Gastroesophageal sphincter (tissue), 4 donors: ENCODE data around the gene LATS2. TPM values are rescaled to one million over a fixed set of nuclear protein-coding genes. Genes with fewer than 3 reads are reported as not detected.
A peak's percentile ranks its signal among the peaks of the same experiment; 100 is the strongest.

Experiments
- ATAC-seq: fragments of 150-250 bp; one replicate; pipeline ENCODE4 v1.9.1; 2016; ENCODE audit warnings: mild to moderate bottlenecking, moderate library complexity
- H3K27ac ChIP-seq, 4 donors: fragments of 200-600 bp; sonication (generic) in 3 of 4; 1 replicate in 3 of 4; 2 replicates in 1 of 4; pipeline ENCODE4 v1.5.1; 2016 to 2019
- H3K27me3 ChIP-seq: fragments of 200-600 bp; sonication (generic); one replicate; pipeline ENCODE4 v1.5.1; 2019
- H3K36me3 ChIP-seq, 2 donors: fragments of 200-600 bp; sonication (generic); one replicate each; pipeline ENCODE4 v1.5.1; 2019; ENCODE audit warnings: control low read depth in 1 of 2
- H3K4me1 ChIP-seq, 3 donors: fragments of 200-600 bp; sonication (generic); 1 replicate in 2 of 3; 2 replicates in 1 of 3; pipeline ENCODE4 v1.5.1; 2016 to 2019; ENCODE audit warnings: control low read depth in 2 of 3
- H3K4me3 ChIP-seq, 2 donors: fragments of 200-600 bp; sonication (generic); one replicate each; pipeline ENCODE4 v1.5.1; 2019; ENCODE audit warnings: mild to moderate bottlenecking in 1 of 2, moderate library complexity in 1 of 2
- H3K9me3 ChIP-seq, 3 donors: fragments of 200-600 bp; sonication (generic); one replicate each; pipeline ENCODE4 v1.5.1; 2017 to 2019; ENCODE audit warnings: control low read depth in 2 of 3
- EP300 ChIP-seq: sonication (generic); formaldehyde crosslinking; IDR thresholded peaks from one replicate; pipeline ENCODE4 v1.6.1; 2017; ENCODE audit warnings: antibody characterized with exemption, mild to moderate bottlenecking
- POLR2A ChIP-seq, 2 donors: fragments of 450-650 bp; IDR thresholded peaks; one replicate each; pipeline ENCODE4 v1.6.1; 2017; ENCODE audit warnings: antibody characterized with exemption in 2 of 2, mild to moderate bottlenecking in 2 of 2, moderate library complexity in 1 of 2
- POLR2AphosphoS5 ChIP-seq: sonication (generic); formaldehyde crosslinking; IDR thresholded peaks from one replicate; pipeline ENCODE4 v1.6.1; 2017; ENCODE audit warnings: antibody characterized with exemption
- WGBS, 2 donors: methylation state at CpG; one replicate each; pipeline ENCODE4 v1.1.5; 2018; ENCODE audit warnings: low coverage in 1 of 2; 5-methylcytosine and 5-hydroxymethylcytosine counted together
- total RNA-seq, 4 donors: library from RNA; depleted of rRNA; stranded (reverse); fragments of >200 nt; gene quantifications; one replicate each; pipeline ENCODE4 v1.1.0, GENCODE V29; 2016
- TF ChIP-seq, protein P1 (sequence below), 4 experiments: fragments of 200-600 bp in 2 of 4; fragments of 450-650 bp in 2 of 4; sonication (generic) in 1 of 4; IDR thresholded peaks; one replicate each; pipeline ENCODE4 v1.5.1; 2017 to 2019; ENCODE audit warnings: antibody characterized with exemption in 4 of 4, mild to moderate bottlenecking in 2 of 4, moderate library complexity in 2 of 4

The LATS2 gene
- total RNA-seq, 4 donors from 2014 or later: 42.2 to 95.4 (median 56.5) TPM

DNA sequence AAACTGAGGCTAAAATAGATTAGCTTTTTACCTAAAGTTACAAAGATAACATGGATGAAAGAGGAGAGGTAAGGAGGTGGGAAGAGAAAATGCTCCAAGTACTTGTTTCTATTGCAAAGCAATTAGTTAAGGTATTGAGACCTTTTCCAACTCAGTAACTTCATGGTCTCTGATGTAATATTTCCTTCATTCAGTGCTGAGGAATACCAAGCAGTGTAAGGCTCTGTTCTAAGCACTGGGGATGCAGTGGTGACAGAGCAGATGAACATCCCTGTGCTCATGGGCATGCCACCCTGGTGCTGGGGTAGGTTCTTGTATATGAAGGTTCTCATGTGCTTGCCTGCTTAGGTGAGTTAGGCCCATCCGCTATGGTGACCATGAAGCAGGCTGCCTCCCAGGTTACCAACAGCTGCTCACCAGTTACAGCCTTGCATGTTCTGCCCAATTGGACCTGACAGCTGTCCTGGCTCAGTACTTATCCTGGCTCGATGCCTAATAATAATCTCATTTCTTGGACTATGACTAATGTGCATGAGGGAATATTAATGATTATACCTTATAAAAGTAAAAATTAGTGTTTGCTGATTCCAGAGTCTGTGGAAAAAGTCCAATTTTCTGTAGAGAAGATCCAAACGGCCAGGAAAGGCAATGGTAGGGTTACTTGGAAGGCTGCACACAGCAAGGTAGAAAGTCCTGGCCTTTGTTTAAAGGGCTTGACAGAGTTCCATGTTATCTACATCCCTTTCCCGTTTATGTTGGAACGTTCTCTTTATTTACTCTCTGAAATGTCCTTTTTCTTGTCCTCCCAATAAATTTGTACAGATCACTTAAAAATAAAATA is 48.3 kb downstream of the LATS2 start:
- peaks cover 17 to 96% (median 67%) of the 10 kb centered on the region in 3 donors for H3K4me1 ChIP-seq
- H3K27ac ChIP-seq: peak overlapping the region in 3 of 4 donors; percentile 64 to 83 (median 75)
- peak; percentile 25 for TF ChIP-seq POLR2AphosphoS5
- TF ChIP-seq POLR2A (IDR thresholded peaks at IDR 0.05): no peak
- no peak for TF ChIP-seq EP300
- no peaks in the 10 kb centered on the region for H3K36me3 ChIP-seq
- WGBS, 2 donors: 17 to 18% methylated on average over 3 to 4 of the region's 5 CpGs
- no peak overlapping the region for H3K4me3 ChIP-seq
- ATAC-seq: peak; percentile 42
- H3K27me3 ChIP-seq: no peaks in the 10 kb centered on the region
- H3K9me3 ChIP-seq: no peaks in the 10 kb centered on the region

DNA sequence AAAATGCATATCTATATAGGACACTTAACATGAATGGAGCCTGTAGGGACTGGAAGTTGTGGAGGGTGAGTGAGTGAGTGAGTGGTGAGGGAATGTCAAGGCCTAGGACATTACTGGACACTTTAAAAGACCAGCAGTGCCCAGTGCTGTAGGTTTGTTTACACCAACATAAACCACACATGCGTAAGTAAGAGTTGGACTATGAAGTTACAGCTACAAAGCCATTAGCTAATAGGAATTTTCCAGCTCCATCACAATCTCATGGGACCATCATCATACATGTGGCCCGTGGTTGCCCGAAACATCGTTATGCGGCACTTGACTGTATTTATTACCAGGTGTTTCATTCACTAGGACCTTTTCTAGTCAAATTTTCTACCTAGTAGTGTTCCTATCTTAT is 49.2 kb downstream of the LATS2 start:
- WGBS, 2 donors: 63 to 69% methylated on average over 5 of the region's 5 CpGs
- peak overlapping the region in 3 of 4 donors; percentile 64 to 83 (median 75) for H3K27ac ChIP-seq
- H3K9me3 ChIP-seq: no peaks in the 10 kb centered on the region
- H3K27me3 ChIP-seq: no peaks in the 10 kb centered on the region
- no peak overlapping the region for H3K4me3 ChIP-seq
- H3K36me3 ChIP-seq: no peaks in the 10 kb centered on the region
- ATAC-seq: no peak
- peaks cover 17 to 91% (median 65%) of the 10 kb centered on the region in 3 donors for H3K4me1 ChIP-seq
- TF ChIP-seq, protein P1, sequence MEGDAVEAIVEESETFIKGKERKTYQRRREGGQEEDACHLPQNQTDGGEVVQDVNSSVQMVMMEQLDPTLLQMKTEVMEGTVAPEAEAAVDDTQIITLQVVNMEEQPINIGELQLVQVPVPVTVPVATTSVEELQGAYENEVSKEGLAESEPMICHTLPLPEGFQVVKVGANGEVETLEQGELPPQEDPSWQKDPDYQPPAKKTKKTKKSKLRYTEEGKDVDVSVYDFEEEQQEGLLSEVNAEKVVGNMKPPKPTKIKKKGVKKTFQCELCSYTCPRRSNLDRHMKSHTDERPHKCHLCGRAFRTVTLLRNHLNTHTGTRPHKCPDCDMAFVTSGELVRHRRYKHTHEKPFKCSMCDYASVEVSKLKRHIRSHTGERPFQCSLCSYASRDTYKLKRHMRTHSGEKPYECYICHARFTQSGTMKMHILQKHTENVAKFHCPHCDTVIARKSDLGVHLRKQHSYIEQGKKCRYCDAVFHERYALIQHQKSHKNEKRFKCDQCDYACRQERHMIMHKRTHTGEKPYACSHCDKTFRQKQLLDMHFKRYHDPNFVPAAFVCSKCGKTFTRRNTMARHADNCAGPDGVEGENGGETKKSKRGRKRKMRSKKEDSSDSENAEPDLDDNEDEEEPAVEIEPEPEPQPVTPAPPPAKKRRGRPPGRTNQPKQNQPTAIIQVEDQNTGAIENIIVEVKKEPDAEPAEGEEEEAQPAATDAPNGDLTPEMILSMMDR (IDR thresholded peaks at IDR 0.05): no peak
- no peak for TF ChIP-seq EP300
- TF ChIP-seq POLR2A (IDR thresholded peaks at IDR 0.05): no peak
- no peak for TF ChIP-seq POLR2AphosphoS5

DNA sequence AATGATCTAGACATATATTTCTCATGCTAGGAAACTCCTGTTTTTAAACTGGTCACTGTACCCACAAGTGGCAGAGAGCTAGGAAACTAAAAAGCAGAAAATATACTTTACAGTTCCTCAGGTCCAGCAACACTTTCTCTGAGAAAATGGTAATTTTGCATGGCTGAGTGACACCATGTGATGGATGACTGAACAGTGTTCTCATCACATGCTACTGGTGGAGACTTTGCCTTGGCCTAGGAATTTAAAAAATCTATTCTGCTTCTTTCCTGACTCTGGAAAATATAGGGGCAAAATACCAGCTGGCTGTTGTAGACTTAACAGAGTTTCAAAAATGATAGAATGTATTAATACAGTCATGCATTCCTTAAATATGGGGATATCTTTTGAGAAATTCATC is 50.0 kb downstream of the LATS2 start:
- no peak for ATAC-seq
- H3K4me3 ChIP-seq: no peak overlapping the region
- no peaks in the 10 kb centered on the region for H3K9me3 ChIP-seq
- no peaks in the 10 kb centered on the region for H3K27me3 ChIP-seq
- H3K4me1 ChIP-seq: peaks cover 17 to 91% (median 61%) of the 10 kb centered on the region in 3 donors
- peak overlapping the region in 3 of 4 donors; percentile 12 to 64 (median 48) for H3K27ac ChIP-seq
- TF ChIP-seq POLR2A (IDR thresholded peaks at IDR 0.05) (no peak), POLR2AphosphoS5 (no peak), EP300 (no peak)
- TF ChIP-seq, protein P1 (IDR thresholded peaks at IDR 0.05): no peak
- no peaks in the 10 kb centered on the region for H3K36me3 ChIP-seq

DNA sequence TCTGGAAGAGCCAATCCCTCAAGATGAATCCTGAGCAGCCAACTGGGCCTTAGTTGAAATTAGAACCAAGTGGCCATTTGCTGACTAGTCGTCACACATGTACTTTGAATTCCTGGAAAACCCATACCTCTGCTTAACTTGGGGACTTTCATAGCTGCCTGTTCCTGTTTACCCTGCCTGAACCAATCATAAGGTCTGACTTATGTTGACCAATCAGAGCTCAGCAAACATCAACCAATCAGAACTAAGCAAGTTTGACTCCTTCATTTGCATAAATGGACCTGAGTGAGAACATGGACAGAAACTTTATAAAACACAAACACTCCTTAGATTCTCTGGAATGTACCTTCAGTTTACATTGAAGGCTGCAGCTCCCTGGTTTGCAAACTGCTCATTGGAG is 50.8 kb downstream of the LATS2 start:
- peak; percentile 37 for ATAC-seq
- H3K4me1 ChIP-seq: peaks cover 17 to 91% (median 58%) of the 10 kb centered on the region in 3 donors
- no peaks in the 10 kb centered on the region for H3K27me3 ChIP-seq
- no peak overlapping the region for H3K4me3 ChIP-seq
- no peaks in the 10 kb centered on the region for H3K36me3 ChIP-seq
- 67 to 77% methylated on average over 1 of the region's 1 CpG for WGBS, 2 donors
- no peak for TF ChIP-seq EP300
- no peak for TF ChIP-seq POLR2AphosphoS5
- no peak for TF ChIP-seq POLR2A (IDR thresholded peaks at IDR 0.05)
- TF ChIP-seq, protein P1 (IDR thresholded peaks at IDR 0.05): no peak
- H3K9me3 ChIP-seq: no peaks in the 10 kb centered on the region
- peak overlapping the region in 3 of 4 donors; percentile 12 to 48 (median 45) for H3K27ac ChIP-seq

DNA sequence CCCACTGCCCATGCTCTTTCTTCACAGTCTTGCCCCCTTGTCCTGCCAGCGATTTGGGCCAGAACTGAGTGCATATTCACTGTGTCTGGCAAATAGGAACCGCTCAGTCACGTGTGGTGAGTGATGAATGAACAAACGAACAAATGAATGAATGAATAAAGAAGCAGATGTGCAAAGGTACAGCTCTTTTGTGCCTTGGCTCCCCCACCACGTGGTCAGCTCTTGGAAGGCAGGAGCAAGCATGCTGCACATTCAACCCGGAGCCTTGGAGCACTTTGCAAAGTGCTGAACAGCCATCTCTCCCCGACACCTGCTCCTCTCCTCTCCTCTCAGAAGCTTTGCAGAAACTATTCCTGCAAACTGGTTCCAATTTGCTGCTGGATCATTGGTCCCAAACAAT is 52.4 kb downstream of the LATS2 start:
- Histone ChIP-seq H3K4me1 (peaks cover 11 to 91% (median 52%) of the 10 kb centered on the region in 3 donors), H3K27ac (peak overlapping the region in 2 of 4 donors; percentile 6 to 12)

More for the DNA sequence above, 52.4 kb downstream of the LATS2 start:
- ATAC-seq: no peak
- Histone ChIP-seq H3K9me3 (no peaks in the 10 kb centered on the region), H3K27me3 (no peaks in the 10 kb centered on the region), H3K36me3 (no peaks in the 10 kb centered on the region), H3K4me3 (no peak overlapping the region)
- TF ChIP-seq, protein P1 (IDR thresholded peaks at IDR 0.05): no peak
- TF ChIP-seq POLR2A (IDR thresholded peaks at IDR 0.05) (no peak), POLR2AphosphoS5 (no peak), EP300 (no peak)
- WGBS, 2 donors: 52 to 63% methylated on average over 6 to 7 of the region's 7 CpGs
